Caco-2 (cell line): ENCODE results near the gene F2. TPM values are rescaled to one million over a fixed set of nuclear protein-coding genes. Genes with fewer than 3 reads are reported as not detected.
A peak's percentile ranks its signal among the peaks of the same experiment; 100 is the strongest.

Experiments used
- BruUV-seq: library from RNA; stranded (reverse); fragments of 400-500 nt; replicated peaks from 2 replicates; lab custom pipeline; 2021; lab: Mats Ljungman, UMichigan
- CTCF ChIA-PET: fragments of 300-600 bp; sonication (Branson Sonifier 250); formaldehyde crosslinking; loops from one replicate; lab custom pipeline; 2022; ENCODE audit warnings: antibody characterized with exemption; lab: Charles Lee
- POLR2A ChIA-PET: fragments of 300-600 bp; sonication (Branson Sonifier 250); formaldehyde crosslinking; loops from one replicate; lab custom pipeline; 2022; ENCODE audit warnings: antibody characterized with exemption; lab: Charles Lee
- DNase-seq, 2 experiments: peaks; one replicate each; pipeline versions ENCODE4 v3.0.0 to v3.0.0-alpha.2; 2020 to 2022
- H3K27me3 ChIP-seq: replicated peaks from 2 replicates; pipeline ENCODE4 v1.6.0; 2011; ENCODE audit warnings: low read length; ENCODE audit not compliant: control insufficient read depth, insufficient read depth
- H3K36me3 ChIP-seq: 2 replicates; pipeline ENCODE4 v1.5.1; 2011; ENCODE audit warnings: low read length; ENCODE audit not compliant: control insufficient read depth, insufficient read depth
- H3K4me1 ChIP-seq: fragments of 250-450 bp; sonication (Bioruptor Pico); 2 replicates; pipeline ENCODE4 v1.5.1; 2020; ENCODE audit warnings: mild to moderate bottlenecking
- H3K4me3 ChIP-seq: 2 replicates; pipeline ENCODE4 v1.5.1; 2011; ENCODE audit warnings: low read depth, mild to moderate bottlenecking, control low read depth, low read length
- H3K9me3 ChIP-seq: fragments of 250-450 bp; sonication (Bioruptor Pico); 2 replicates; pipeline ENCODE4 v1.5.1; 2020; ENCODE audit warnings: mild to moderate bottlenecking, moderate library complexity
- H3K27ac Mint-ChIP-seq: one replicate; pipeline ENCODE4 v1.8.0; 2022; ENCODE audit warnings: mixed read lengths; ENCODE audit not compliant: unreplicated experiment
- H3K27me3 Mint-ChIP-seq: one replicate; pipeline ENCODE4 v1.8.0; 2022; ENCODE audit warnings: mixed read lengths; ENCODE audit not compliant: insufficient read depth, unreplicated experiment
- H3K36me3 Mint-ChIP-seq: one replicate; pipeline ENCODE4 v1.8.0; 2022; ENCODE audit warnings: mild to moderate bottlenecking, mixed read lengths; ENCODE audit not compliant: insufficient read depth, unreplicated experiment
- H3K4me1 Mint-ChIP-seq: one replicate; pipeline ENCODE4 v1.8.0; 2022; ENCODE audit warnings: low read depth, mixed read lengths; ENCODE audit not compliant: unreplicated experiment
- H3K4me3 Mint-ChIP-seq: one replicate; pipeline ENCODE4 v1.8.0; 2022; ENCODE audit warnings: mild to moderate bottlenecking, moderate library complexity, mixed read lengths; ENCODE audit not compliant: unreplicated experiment
- H3K9me3 Mint-ChIP-seq: one replicate; pipeline ENCODE4 v1.8.0; 2022; ENCODE audit warnings: mixed read lengths; ENCODE audit not compliant: unreplicated experiment
- CTCF ChIP-seq, 2 experiments: fragments of 200-600 bp in 1 of 2; IDR thresholded peaks; 1 replicate in 1 of 2; 2 replicates in 1 of 2; pipeline versions ENCODE4 v1.5.1 to v1.8.0; 2011 to 2022; ENCODE audit warnings: antibody characterized with exemption in 1 of 2, control low read depth in 1 of 2, inconsistent platforms in 1 of 2, low read depth in 1 of 2, low read length in 1 of 2, mild to moderate bottlenecking in 1 of 2, moderate library complexity in 1 of 2; ENCODE audit not compliant: insufficient read depth in 1 of 2, severe bottlenecking in 1 of 2, unreplicated experiment in 1 of 2
- intact Hi-C: fragments of 100-400 bp; cut with micrococcal nuclease; formaldehyde crosslinking; loops from one replicate; pipeline ENCODE4 v1.10.0; 2022; ENCODE audit not compliant: unreplicated experiment
- total RNA-seq: library from RNA; stranded (reverse); gene quantifications from 2 replicates; pipeline ENCODE4 v1.2.3, GENCODE V29; 2022

F2 gene
- total RNA-seq, 1 experiment from 2014 or later, result 60.0 TPM

- ChIA-PET CTCF (interaction anchor here (0.7 kb wide), 1 partner anchor 1546 kb away, joined by 3 read pairs; no protein-coding TSS in a partner anchor), POLR2A (no interaction called here)
- H3K27ac Mint-ChIP-seq, result no peak overlapping the region
- DNase-seq, result no peak
- H3K27me3 Mint-ChIP-seq, result no peaks in the 10 kb centered on the region
- H3K9me3 ChIP-seq, result no peaks in the 10 kb centered on the region
- peaks cover 34% of the 10 kb centered on the region for H3K36me3 Mint-ChIP-seq
- TF ChIP-seq CTCF (IDR thresholded peaks at IDR 0.05; ENCODE audit: insufficient read depth in 1 of 2, low read depth in 1 of 2, low read length in 1 of 2, severe bottlenecking in 1 of 2, unreplicated experiment in 1 of 2), result no peak
- H3K4me3 ChIP-seq, result no peak overlapping the region
- H3K4me1 ChIP-seq, result peaks cover 22% of the 10 kb centered on the region
- H3K27me3 ChIP-seq, result no peaks in the 10 kb centered on the region
- peaks cover 12% of the 10 kb centered on the region for H3K4me1 Mint-ChIP-seq
- no TSS peak for BruUV-seq
- intact Hi-C loops, result no loop called here
- no peaks in the 10 kb centered on the region for H3K9me3 Mint-ChIP-seq
- no peak overlapping the region for H3K4me3 Mint-ChIP-seq
- peaks cover 3% of the 10 kb centered on the region; the same call in 1 of the 2 replicates for H3K36me3 ChIP-seq
These were observed 40.3 kb upstream of the F2 start for GRCh38 chr11:46678741-46679130.

GRCh38 chr11:46679241-46680163 lies 39.5 kb upstream of the F2 start:
- H3K9me3 ChIP-seq, result no peaks in the 10 kb centered on the region
- H3K9me3 Mint-ChIP-seq, result no peaks in the 10 kb centered on the region
- no peaks in the 10 kb centered on the region for H3K27me3 Mint-ChIP-seq
- peak overlapping the region; percentile 31 for H3K27ac Mint-ChIP-seq
- peaks cover 11% of the 10 kb centered on the region for H3K4me1 Mint-ChIP-seq
- H3K4me3 ChIP-seq, result no peak overlapping the region
- peaks cover 14% of the 10 kb centered on the region for H3K4me1 ChIP-seq
- no peaks in the 10 kb centered on the region for H3K27me3 ChIP-seq
- ChIA-PET POLR2A (no interaction called here), CTCF (no interaction called here)
- DNase-seq, result no peak
- no TSS peak for BruUV-seq
- peaks cover 41% of the 10 kb centered on the region for H3K36me3 Mint-ChIP-seq
- H3K4me3 Mint-ChIP-seq, result no peak overlapping the region
- H3K36me3 ChIP-seq, result peaks cover 3% of the 10 kb centered on the region; the same call in 1 of the 2 replicates
- TF ChIP-seq CTCF (IDR thresholded peaks at IDR 0.05; ENCODE audit: insufficient read depth in 1 of 2, low read depth in 1 of 2, low read length in 1 of 2, severe bottlenecking in 1 of 2, unreplicated experiment in 1 of 2), result no peak
- intact Hi-C loops, result no loop called here

- peaks cover 48% of the 10 kb centered on the region for H3K36me3 Mint-ChIP-seq
- no peaks in the 10 kb centered on the region for H3K27me3 Mint-ChIP-seq
- no peak overlapping the region for H3K27ac Mint-ChIP-seq
- Histone ChIP-seq H3K36me3 (peaks cover 3% of the 10 kb centered on the region; the same call in 1 of the 2 replicates), H3K27me3 (no peaks in the 10 kb centered on the region), H3K4me1 (peaks cover 6% of the 10 kb centered on the region), H3K4me3 (no peak overlapping the region), H3K9me3 (no peaks in the 10 kb centered on the region)
- TF ChIP-seq CTCF (IDR thresholded peaks at IDR 0.05; ENCODE audit: insufficient read depth in 1 of 2, low read depth in 1 of 2, low read length in 1 of 2, severe bottlenecking in 1 of 2, unreplicated experiment in 1 of 2), result no peak
- DNase-seq, result no peak
- CTCF ChIA-PET, result no interaction called here
- H3K4me1 Mint-ChIP-seq, result peaks cover 3% of the 10 kb centered on the region
- no peak overlapping the region for H3K4me3 Mint-ChIP-seq
- H3K9me3 Mint-ChIP-seq, result no peaks in the 10 kb centered on the region
- no TSS peak for BruUV-seq
- intact Hi-C loops, result no loop called here
- POLR2A ChIA-PET, result no interaction called here
These were observed 38.8 kb upstream of the F2 start for GRCh38 chr11:46680164-46680760.
